Astrocyte of the cerebellum (primary cell): ENCODE measurements around the gene SAC3D1.

ENCODE experiments used
- DNase-seq: peaks from one replicate; pipeline ENCODE4 v3.0.0-alpha.2; 2011; ENCODE audit warnings: low read depth
- H3K4me3 ChIP-seq: 2 replicates; pipeline ENCODE4 v1.5.1; 2011; ENCODE audit warnings: mild to moderate bottlenecking, low read depth, low read length, moderate library complexity
- CTCF ChIP-seq: IDR thresholded peaks from 2 replicates; pipeline ENCODE4 v1.5.1; 2012; ENCODE audit warnings: low read length, low read depth, moderate library complexity, mild to moderate bottlenecking; ENCODE audit errors: missing control alignments
- in situ Hi-C: cut with HindIII; loops from 2 replicates; pipeline ENCODE4 v1.10.0; 2017; ENCODE audit warnings: low sequenced_read_pairs

SAC3D1 gene

DNA sequence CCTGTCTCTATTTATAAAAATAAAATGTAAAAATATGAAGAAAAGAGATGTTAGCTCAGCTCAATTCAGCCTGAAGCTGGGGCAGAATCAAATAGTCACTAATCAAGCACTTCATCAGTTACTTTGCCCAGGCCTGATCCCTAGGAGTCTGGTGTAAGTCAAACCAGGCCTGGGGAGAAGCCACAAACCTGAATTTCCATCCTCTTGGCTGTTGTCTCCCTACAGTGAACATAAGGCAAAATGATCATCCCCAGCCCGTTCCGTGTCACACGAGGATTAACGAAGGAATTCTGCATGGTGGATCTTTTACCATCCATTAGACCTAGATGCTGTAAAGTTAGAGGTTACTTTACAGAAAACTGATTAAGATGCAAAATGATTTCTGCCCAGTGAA is 23.8 kb downstream of the SAC3D1 start:
- in situ Hi-C loops: no loop called here
- no peak for DNase-seq
- no peak overlapping the region for H3K4me3 ChIP-seq
- TF ChIP-seq CTCF: no peak

DNA sequence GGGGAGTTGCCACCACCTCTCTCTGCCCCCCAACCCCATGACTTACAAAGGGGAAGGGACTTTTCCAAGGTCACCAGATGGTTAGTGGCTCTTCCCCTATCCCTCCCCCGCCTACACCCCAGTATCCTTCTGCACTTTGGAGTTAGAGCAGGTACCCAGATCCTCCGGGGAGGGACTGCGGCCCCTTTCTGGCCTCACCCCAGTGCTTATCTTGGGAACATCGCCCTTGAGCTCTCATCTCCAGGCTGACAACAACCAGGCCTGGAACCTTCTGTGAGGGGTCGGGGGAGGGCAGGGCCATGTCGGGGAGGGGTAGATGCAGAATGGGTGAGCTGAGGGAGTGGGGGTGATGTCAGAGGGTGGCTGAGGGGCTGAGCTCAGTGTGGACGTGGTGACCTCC is 24.8 kb downstream of the SAC3D1 start:
- no peak for DNase-seq
- H3K4me3 ChIP-seq: no peak overlapping the region
- in situ Hi-C loops: no loop called here
- TF ChIP-seq CTCF: no peak

DNA sequence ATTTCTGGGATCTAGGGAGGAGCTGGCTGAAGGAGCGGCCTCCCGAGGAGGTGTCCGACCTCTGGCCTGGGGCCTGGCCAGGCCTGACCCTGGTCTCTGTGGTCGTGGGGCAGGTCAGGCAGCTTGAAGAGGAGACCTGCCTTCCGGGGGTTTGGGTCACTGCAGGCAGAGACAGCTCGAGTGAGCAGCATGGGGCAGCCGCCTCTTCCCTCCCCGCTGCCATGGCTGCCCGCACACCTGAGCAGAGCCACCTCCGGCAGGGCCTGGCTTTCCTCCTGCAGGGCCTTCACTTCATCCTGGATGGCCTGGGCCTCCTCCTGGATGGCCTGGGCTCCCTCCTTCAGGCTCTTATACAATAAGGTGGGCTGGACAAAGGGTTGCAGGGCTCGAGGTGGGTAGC is 25.3 kb downstream of the SAC3D1 start:
- no peak for DNase-seq
- in situ Hi-C loops: no loop called here
- H3K4me3 ChIP-seq: no peak overlapping the region
- no peak for TF ChIP-seq CTCF

GRCh38 chr11:65066805-65067291 is 25.8 kb downstream of the SAC3D1 start:
- no peak for TF ChIP-seq CTCF
- in situ Hi-C loops: no loop called here
- no peak overlapping the region for H3K4me3 ChIP-seq
- DNase-seq: no peak

GRCh38 chr11:65067446-65067845 is 26.4 kb downstream of the SAC3D1 start:
- in situ Hi-C loops: no loop called here
- TF ChIP-seq CTCF: no peak
- no peak overlapping the region for H3K4me3 ChIP-seq
- no peak for DNase-seq

- no peak for TF ChIP-seq CTCF
- no peak overlapping the region for H3K4me3 ChIP-seq
- in situ Hi-C loops: no loop called here
- DNase-seq: no peak
Observed at GRCh38 chr11:65069217-65069616, 28.2 kb downstream of the SAC3D1 start.
